ENCODE measurements around the gene CERS6. TPM values are rescaled to one million over a fixed set of nuclear protein-coding genes. Genes with fewer than 3 reads are reported as not detected.

Gene CERS6
- total RNA-seq, 1 experiment from 2014 or later = 23.5 TPM

GRCh38 chr2:168671932-168672331, 215.9 kb downstream of the CERS6 start:
- in situ Hi-C loops (cut with HindIII; ENCODE audit: low sequenced_read_pairs) = no loop called here
- DNase-seq (ENCODE audit: low spot score) = no peak

DNA sequence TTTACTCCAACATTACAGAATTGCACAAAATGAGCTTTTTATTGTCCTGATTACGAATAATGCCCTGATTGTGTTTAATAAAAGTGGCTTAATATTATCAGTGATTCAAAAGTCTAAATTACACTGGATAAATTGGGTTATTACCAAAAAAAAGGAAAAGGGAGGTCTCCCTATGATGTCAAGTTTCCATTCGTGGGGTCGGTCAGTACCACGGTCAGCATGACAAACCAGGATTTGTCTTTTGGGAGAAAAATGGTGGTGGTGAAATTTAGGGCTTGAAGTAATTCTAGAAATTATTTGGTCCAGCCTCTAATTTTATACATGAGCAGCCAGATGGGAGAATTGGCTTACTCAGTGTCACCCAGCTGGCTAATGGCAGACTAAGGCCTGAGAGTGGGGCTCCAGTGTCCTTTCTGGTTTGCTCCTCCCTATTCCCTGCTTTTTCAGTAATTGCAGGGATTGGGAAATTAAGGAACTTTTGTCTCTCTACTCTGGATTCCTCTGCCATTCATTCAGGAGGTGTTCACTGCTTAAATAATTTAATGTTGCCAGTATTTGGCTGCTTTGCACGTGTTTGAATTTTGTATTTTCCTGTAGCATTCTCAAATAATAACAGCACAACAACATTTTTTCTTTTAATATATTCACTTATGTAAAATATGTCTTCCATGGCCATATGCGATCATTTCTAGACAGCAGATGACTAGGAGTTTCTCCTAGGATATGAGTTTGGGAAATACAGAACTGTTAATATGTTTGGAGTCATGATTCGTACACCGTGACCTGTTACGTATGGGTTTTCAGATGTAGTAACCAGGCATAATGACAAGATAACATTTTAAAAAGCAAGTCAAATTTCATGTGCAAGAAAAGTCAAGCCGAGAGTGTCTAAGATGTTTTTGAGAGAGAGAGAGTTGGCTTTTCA, 217.5 kb downstream of the CERS6 start:
- DNase-seq (ENCODE audit: low spot score) = peak; percentile 73
- in situ Hi-C loops (cut with HindIII; ENCODE audit: low sequenced_read_pairs) = no loop called here

DNA sequence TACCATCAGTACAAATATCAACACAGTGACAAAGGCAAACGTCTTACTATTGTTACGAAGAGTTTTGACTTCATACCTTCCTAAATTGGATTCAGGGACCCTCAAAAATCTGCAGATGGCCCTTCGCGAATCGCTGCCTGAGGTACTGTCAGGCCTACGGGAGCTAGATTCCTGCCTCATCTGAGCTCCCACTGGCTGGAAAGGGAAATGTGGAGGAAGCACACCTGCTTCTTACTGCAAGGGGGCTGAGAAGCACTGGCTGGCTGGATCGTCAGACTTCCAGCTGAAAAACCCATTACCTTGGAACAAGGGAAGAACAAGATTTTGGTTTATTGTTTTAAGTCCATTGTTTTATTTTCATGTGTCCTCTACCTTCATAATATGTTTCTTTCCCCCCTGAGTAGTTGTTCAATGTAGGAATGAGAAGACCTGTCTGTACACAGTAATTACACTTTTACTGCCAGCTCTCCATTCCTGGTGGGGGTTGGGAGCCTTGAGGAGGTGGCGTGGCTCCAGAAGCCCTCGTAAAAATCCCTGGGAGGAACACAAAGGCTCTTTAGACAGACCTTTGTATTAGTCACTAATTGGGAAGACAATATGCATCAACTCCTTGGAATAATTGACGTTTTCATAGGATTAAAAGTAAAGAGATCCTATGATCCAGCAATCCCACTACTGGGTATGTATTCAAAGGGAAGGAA, 222.2 kb downstream of the CERS6 start:
- no peak for DNase-seq (ENCODE audit: low spot score)
- in situ Hi-C loops (cut with HindIII; ENCODE audit: low sequenced_read_pairs) = no loop called here

DNA sequence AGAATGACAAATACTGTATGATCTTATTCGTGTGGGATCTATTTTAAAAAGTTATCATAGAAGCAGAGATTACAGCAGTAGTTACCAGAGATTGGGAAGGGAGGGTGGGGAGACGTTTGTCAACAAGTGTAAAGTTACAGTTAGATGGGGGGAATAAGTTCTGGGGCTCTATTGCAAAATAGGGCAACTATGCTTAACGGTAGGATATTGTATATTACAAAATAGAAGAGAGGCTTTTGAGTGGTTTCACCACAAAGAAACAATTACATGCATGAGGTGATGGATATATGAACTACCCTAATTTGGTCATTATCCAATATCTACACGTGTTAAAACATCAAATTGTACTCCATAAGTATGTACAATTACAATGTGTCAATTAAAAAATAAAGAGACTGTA, 223.0 kb downstream of the CERS6 start:
- no peak for DNase-seq (ENCODE audit: low spot score)
- in situ Hi-C loops (cut with HindIII; ENCODE audit: low sequenced_read_pairs) = no loop called here

- DNase-seq (ENCODE audit: low spot score) = no peak
- in situ Hi-C loops (cut with HindIII; ENCODE audit: low sequenced_read_pairs) = no loop called here
Observed at GRCh38 chr2:168679741-168680310, 223.8 kb downstream of the CERS6 start.

DNA sequence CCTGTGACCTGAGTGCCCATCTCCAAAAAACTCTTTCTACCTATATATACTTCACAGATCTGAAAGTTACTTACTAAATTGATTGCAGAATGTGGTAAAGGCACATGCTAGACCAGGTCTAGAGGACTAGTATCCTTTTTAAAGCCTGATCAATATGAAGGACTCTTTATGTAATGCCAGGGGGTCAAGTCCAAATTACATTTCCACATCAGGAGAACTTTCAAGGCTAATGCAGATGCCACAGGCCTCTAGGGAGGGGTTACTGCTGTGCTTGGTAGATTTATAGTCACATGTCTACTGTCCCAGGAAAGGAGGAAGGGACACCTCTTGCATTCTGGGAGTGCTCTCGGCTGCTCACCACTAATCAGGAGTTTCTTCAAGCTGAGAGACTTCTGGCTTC, 227.9 kb downstream of the CERS6 start:
- in situ Hi-C loops (cut with HindIII; ENCODE audit: low sequenced_read_pairs) = no loop called here

DNA sequence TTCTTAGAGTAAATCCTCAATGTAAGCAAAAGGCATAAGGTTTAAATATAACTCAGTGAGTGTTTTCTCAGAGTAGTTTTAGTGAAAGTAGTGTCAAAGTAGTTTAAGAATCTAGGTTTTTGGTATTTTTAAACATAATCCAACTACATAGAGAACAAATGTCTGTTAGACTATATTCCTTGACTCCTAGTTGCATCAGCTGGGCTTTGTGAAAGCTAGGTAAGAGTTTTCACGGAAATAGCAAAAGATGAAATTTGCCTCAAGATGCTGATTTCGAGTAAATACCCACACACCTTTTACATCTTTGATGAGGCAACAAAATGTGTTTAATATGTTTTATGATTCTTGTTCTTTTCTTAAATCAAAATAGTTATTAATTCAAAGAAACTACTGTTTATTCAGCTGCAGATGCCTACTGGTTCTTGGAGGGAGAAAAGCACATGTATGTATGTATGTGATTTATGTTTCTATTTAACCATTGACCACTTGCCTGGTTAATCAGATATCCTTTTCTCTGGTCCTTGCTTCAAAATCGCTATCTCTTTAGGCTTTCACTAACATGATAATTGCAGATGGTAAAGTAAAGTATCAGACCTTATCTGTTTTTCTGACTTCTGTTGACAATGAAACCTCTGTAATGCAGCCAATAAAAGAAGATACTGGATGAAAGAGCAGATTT, 229.0 kb downstream of the CERS6 start:
- in situ Hi-C loops (cut with HindIII; ENCODE audit: low sequenced_read_pairs) = no loop called here
- no peak for DNase-seq (ENCODE audit: low spot score)

More for the DNA sequence above, 227.9 kb downstream of the CERS6 start:
- DNase-seq (ENCODE audit: low spot score) = no peak

GRCh38 chr2:168685600-168686451, 229.8 kb downstream of the CERS6 start:
- in situ Hi-C loops (cut with HindIII; ENCODE audit: low sequenced_read_pairs) = no loop called here
- DNase-seq (ENCODE audit: low spot score) = no peak

- no peak for DNase-seq (ENCODE audit: low spot score)
- in situ Hi-C loops (cut with HindIII; ENCODE audit: low sequenced_read_pairs) = no loop called here
Observed at GRCh38 chr2:168686452-168687191, 230.6 kb downstream of the CERS6 start.

GRCh38 chr2:168687314-168687713, 231.2 kb downstream of the CERS6 start:
- DNase-seq (ENCODE audit: low spot score) = peak; percentile 53

GRCh38 chr2:168690381-168690885, 234.4 kb downstream of the CERS6 start:
- in situ Hi-C loops (cut with HindIII; ENCODE audit: low sequenced_read_pairs) = no loop called here
- no peak for DNase-seq (ENCODE audit: low spot score)

More at GRCh38 chr2:168687314-168687713, 231.2 kb downstream of the CERS6 start:
- in situ Hi-C loops (cut with HindIII; ENCODE audit: low sequenced_read_pairs) = no loop called here

- no peak for DNase-seq (ENCODE audit: low spot score)
- in situ Hi-C loops (cut with HindIII; ENCODE audit: low sequenced_read_pairs) = no loop called here
Observed at GRCh38 chr2:168691221-168691620, 235.1 kb downstream of the CERS6 start.

DNA sequence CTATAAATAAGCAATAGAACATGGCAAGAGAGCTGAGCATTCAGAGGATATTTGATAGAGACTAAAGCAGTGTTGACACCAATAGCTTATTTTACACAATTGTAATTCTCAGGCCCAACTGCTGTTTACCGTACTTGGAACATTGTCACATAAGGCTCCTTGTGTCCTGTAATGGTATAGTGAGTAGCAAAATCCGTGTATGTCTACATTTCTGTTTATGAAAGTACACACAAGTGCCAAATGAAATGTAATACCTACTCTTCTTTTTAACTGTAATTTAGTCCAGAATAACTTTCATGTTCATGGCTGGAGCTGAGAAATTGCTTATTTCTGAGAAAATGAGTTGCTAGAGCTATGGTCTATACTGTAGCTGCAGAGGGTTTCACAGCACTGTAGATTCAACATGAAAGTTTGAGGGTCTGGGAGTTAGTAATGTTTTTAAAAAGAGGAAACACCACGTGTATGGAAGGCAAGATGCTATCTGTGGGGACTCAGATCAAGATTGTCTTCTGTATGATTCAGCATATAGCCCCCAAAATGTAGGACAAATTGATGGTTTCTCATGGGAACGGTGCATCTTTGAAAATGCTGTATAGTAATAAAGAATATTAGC, 236.2 kb downstream of the CERS6 start:
- no peak for DNase-seq (ENCODE audit: low spot score)
- in situ Hi-C loops (cut with HindIII; ENCODE audit: low sequenced_read_pairs) = no loop called here

DNA sequence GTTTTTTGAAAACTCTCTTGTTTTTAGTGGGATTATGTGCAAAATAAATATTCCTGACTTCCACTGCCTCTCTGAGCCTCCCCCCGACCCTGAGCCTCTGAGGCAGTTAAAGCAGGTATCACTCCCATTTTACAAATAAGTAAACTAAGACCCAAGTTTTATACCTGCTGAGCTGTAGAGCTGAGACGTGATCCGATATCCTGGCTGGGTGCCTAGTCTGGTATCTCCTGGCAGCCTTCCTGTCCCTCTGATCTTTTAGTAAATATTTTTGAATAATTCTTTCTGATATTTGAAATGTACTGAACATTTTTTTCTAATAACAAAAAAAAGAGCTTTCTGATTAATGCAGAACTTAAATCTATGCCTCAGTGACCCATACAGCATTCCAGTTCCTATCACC, 238.1 kb downstream of the CERS6 start:
- in situ Hi-C loops (cut with HindIII; ENCODE audit: low sequenced_read_pairs) = no loop called here
- DNase-seq (ENCODE audit: low spot score) = no peak

DNA sequence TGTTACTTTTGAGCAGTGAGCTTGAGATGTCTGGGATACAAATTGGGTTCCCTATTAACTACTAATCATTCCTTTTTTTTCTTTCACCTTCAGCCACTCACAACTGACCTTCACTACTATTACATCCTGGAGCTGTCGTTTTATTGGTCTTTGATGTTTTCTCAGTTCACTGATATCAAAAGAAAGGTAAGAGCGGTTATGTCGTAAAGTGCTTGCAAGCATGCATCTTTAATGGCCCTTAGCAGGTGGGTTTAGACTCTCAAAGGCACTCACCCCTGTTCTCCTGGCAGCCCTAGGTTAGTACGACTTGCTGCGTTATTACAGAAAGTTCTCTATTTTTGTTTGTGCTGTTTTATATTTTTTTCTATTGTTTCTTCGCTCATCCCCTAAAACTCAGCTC, 238.8 kb downstream of the CERS6 start:
- in situ Hi-C loops (cut with HindIII; ENCODE audit: low sequenced_read_pairs) = no loop called here
- DNase-seq (ENCODE audit: low spot score) = no peak

DNA sequence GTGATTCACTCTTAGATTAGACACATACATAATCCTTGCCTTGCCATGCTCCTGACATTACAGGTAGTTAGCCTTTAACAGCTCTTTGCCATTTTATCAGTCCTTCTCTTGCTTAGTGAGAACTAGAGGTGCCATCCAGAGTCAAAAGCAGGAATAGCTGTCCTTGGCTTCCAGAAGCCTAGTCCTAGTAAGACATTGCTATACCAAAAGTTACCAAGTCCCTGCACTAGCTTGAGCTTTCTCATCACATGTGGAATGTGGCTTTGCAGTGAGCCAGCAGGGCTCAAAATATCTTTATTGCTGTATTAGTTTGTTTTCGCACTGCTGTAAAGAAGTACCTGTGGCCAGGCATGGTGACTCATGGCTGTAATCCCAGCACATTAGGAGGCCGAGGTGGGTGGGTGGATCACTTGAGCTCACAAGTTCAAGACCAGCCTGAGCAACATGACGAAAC, 241.6 kb downstream of the CERS6 start:
- DNase-seq (ENCODE audit: low spot score) = no peak
- in situ Hi-C loops (cut with HindIII; ENCODE audit: low sequenced_read_pairs) = no loop called here

- in situ Hi-C loops (cut with HindIII; ENCODE audit: low sequenced_read_pairs) = no loop called here
- peak; percentile 87 for DNase-seq (ENCODE audit: low spot score)
Observed at GRCh38 chr2:168698969-168699368, 242.9 kb downstream of the CERS6 start.
